Measurements from ENCODE around the gene IFITM5. TPM values are rescaled to one million over a fixed set of nuclear protein-coding genes. Genes with fewer than 3 reads are reported as not detected.
"Not testable (repeated sequence)": the region's sequence is repeated elsewhere in the genome, so short reads cannot be mapped to it uniquely, and the experiment has no call there.

Gene IFITM5
- total RNA-seq, 1 donor from 2014 or later, result not detected

DNA sequence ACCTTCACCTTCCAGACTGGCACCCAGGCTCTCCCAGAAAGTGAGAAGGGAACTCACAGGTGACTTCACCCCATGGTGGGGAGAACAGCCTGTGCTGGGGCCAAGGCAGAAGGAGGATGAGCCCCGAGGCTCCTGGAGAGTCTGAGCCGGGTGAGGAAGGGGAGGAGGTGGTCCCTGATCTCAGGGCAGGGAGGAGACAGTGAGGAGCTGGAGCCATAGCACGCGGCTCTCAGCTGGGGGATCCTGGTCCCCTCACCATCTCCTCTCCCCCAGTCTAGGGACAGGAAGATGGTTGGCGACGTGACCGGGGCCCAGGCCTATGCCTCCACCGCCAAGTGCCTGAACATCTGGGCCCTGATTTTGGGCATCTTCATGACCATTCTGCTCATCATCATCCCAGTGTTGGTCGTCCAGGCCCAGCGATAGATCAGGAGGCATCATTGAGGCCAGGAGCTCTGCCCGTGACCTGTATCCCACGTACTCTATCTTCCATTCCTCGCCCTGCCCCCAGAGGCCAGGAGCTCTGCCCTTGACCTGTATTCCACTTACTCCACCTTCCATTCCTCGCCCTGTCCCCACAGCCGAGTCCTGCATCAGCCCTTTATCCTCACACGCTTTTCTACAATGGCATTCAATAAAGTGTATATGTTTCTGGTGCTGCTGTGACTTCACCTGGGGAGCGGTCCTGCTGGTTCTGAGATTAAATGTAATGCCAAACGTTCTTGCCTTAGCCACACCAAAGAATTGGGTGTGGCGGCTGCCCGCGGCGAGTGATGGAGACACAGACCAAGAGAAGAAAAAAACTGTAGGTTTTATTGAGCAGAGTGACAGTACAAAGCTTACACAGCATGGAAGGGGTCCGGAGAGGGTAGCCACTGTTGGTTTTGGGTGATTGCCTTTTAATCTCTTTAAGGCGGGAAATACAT lies 9.7 kb upstream of the IFITM5 start:
- H3K27me3 Mint-ChIP-seq (ENCODE audit: low read depth); DNase-seq (ENCODE audit: low spot score in 2 of 2, unreplicated experiment in 2 of 2); H3K36me3 Mint-ChIP-seq; H3K9me3 Mint-ChIP-seq: not testable (repeated sequence)
- Mint-ChIP-seq H3K4me1 (peaks cover 58% of the 10 kb centered on the region), H3K27ac (peak overlapping the region; percentile 96), H3K4me3 (peak overlapping the region; percentile 93)

DNA sequence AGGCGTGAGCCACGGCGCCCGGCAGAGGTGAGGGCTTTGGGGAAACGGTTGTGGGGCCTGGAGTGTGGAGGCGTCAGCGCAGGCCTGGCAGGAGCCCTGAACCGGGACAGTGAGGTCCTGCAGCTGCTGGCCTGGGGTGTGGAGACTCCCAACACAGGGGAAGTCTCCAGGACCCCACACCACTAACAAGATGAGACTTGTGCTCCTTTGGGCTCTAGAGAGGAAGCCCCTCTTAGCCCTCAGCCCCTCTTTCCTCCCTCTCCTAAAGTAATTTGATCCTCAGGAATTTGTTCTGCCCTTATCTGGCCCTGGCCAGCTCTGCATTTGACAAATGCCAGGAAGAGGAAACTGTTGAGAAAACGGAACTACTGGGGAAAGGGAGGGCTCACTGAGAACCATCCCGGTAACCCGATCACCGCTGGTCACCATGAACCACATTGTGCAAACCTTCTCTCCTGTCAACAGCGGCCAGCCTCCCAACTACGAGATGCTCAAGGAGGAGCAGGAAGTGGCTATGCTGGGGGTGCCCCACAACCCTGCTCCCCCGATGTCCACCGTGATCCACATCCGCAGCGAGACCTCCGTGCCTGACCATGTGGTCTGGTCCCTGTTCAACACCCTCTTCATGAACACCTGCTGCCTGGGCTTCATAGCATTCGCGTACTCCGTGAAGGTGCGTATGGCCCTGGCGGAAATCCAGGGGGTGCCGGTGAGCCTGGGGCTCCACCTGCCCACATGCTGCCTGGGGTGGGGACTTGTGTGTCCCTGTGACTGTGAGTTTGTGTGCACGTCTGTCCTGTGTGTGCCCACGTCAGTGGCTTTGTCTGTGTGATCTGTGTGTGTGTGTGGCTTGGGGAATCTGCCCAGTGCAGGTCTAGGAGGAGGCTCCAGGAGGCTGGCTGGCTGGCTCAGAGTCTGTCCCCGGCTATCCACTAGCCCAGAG lies 8.7 kb upstream of the IFITM5 start, which contains the start of gene IFITM2:
Gene IFITM2 (plus strand): TSS at position 51 of the 943 bp plus-strand sequence. CDS start 377 bp downstream, at position 428.
- not testable (repeated sequence) for DNase-seq (ENCODE audit: low spot score in 2 of 2, unreplicated experiment in 2 of 2); H3K36me3 Mint-ChIP-seq; H3K9me3 Mint-ChIP-seq; H3K27me3 Mint-ChIP-seq (ENCODE audit: low read depth)
- Mint-ChIP-seq H3K4me1 (peaks cover 48% of the 10 kb centered on the region), H3K4me3 (peak within 1 kb of the TSS; percentile 93), H3K27ac (peak within 1 kb of the TSS; percentile 96)

DNA sequence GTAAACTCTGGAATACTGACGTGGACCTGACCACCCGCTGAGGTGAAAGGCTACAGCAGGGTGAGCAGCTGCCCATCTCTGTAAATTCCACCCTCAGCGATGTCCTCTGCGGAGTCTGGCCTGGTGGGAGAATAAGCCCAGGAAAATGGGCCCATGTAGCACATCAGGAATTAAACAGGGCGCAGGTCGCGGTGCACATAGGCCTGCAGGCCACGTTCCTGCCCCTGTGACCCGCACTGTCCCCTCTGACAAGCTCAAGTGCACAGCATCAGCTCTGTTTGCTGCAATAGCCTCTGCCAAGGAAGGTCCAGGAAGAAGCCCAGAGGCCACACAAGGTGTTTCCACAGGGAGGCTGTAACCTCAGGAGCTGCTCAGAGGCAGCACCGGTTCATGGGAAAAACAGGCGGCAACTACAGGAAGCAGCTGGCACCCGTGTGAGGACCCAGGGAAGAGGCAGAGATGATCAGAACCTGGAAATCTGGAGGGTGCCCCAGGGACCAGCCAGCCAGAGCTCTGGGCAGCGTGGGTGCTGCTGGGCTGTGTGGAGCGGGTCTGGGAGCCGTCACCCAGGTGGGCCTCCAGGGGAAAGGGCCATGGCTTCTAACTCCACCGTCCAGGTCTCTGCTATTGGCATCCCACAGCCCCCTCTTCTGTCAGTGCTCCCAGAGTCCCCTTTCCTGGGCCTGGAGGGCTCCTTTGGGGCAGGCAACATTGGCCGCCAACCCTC lies 7.5 kb upstream of the IFITM5 start:
- no peaks in the 10 kb centered on the region for H3K27me3 Mint-ChIP-seq (ENCODE audit: low read depth)
- peaks cover 38% of the 10 kb centered on the region for H3K4me1 Mint-ChIP-seq
- TF ChIP-seq, protein P1, sequence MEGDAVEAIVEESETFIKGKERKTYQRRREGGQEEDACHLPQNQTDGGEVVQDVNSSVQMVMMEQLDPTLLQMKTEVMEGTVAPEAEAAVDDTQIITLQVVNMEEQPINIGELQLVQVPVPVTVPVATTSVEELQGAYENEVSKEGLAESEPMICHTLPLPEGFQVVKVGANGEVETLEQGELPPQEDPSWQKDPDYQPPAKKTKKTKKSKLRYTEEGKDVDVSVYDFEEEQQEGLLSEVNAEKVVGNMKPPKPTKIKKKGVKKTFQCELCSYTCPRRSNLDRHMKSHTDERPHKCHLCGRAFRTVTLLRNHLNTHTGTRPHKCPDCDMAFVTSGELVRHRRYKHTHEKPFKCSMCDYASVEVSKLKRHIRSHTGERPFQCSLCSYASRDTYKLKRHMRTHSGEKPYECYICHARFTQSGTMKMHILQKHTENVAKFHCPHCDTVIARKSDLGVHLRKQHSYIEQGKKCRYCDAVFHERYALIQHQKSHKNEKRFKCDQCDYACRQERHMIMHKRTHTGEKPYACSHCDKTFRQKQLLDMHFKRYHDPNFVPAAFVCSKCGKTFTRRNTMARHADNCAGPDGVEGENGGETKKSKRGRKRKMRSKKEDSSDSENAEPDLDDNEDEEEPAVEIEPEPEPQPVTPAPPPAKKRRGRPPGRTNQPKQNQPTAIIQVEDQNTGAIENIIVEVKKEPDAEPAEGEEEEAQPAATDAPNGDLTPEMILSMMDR (IDR thresholded peaks at IDR 0.05; ENCODE audit: unreplicated experiment), result no peak
- H3K9me3 Mint-ChIP-seq, result no peaks in the 10 kb centered on the region
- DNase-seq (ENCODE audit: low spot score in 2 of 2, unreplicated experiment in 2 of 2), result no peak
- H3K4me3 Mint-ChIP-seq, result no peak overlapping the region
- H3K36me3 Mint-ChIP-seq, result no peaks in the 10 kb centered on the region
- no peak overlapping the region for H3K27ac Mint-ChIP-seq

DNA sequence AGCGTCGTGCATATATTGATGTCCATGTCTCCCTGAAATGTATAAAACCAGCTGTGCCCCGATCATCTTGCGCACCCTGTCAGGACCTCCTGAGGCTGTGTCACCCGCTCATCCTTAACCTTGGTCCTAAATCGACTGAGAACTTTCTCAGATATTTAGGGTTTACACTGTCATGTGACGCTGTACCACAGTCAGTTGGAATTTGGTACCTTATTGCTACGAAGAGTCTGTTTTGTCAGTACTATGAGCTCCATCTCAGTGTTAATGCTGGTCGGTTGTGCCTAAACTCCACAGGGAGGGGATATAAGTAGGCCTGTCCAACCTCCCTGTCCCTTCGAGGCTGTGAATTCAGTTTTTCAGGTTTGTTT lies 6.5 kb upstream of the IFITM5 start:
- TF ChIP-seq, protein P1 (IDR thresholded peaks at IDR 0.05; ENCODE audit: unreplicated experiment), result no peak
- Mint-ChIP-seq H3K27me3 (ENCODE audit: low read depth) (peaks cover 3% of the 10 kb centered on the region), H3K4me3 (no peak overlapping the region), H3K9me3 (no peaks in the 10 kb centered on the region), H3K36me3 (no peaks in the 10 kb centered on the region), H3K4me1 (peaks cover 35% of the 10 kb centered on the region), H3K27ac (no peak overlapping the region)
- no peak for DNase-seq (ENCODE audit: low spot score in 2 of 2, unreplicated experiment in 2 of 2)

DNA sequence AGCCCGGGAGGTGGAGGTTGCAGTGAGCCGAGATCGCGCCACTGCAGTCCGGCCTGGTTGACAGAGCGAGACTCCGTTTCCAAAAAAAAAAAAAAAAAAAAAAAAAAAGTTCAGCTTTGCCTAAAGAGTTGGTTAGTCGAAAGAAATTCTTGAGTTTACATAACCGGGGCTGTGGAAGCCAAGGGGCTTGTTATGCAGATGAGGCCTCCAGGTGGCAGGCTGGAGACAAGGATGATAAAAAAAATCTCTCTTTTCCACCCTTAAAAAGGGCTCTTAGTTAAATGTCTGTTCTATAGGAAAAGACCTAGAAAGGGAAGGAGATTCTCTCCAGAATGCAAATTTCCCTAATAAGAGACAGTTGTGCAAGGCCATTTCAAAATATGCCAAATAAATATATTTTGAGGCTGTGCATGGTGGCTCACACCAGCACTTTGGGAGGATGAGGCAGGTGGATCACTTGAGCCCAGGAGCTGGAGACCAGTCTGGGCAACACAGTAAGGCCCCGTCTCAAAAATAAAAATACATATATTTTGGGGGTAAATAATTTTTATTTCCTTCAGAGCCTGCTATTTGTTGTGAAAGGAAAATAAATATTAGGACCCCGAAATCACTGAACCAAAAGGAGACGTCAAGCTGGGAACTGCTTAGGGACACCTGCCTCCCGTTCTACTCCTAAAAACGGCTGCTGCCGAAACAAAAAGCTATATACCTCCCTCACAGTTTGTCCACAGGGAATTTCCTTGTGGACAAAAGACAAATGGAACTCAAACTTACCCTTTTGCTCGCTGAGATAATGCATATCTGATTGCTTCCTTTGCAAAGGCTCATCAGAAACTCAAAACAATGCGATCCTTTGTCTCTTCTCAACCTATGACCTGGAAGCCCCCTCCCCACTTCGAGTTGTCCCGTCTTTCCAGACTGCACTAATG lies 5.9 kb upstream of the IFITM5 start:
- Mint-ChIP-seq H3K36me3 (no peaks in the 10 kb centered on the region), H3K9me3 (no peaks in the 10 kb centered on the region), H3K4me1 (peaks cover 40% of the 10 kb centered on the region), H3K27ac (peak overlapping the region; percentile 47), H3K27me3 (ENCODE audit: low read depth) (peaks cover 9% of the 10 kb centered on the region), H3K4me3 (no peak overlapping the region)
- no peak for DNase-seq (ENCODE audit: low spot score in 2 of 2, unreplicated experiment in 2 of 2)
- TF ChIP-seq, protein P1 (IDR thresholded peaks at IDR 0.05; ENCODE audit: unreplicated experiment), result peak; percentile 51
